Prostate gland (tissue), 2 donors: ENCODE data around the gene C5orf22.
A peak's percentile ranks its signal among the peaks of the same experiment; 100 is the strongest.

Source experiments
- POLR2A ChIP-seq: fragments of 450-650 bp; IDR thresholded peaks from one replicate; pipeline ENCODE4 v1.6.1; 2016; ENCODE audit warnings: antibody characterized with exemption, mild to moderate bottlenecking
- POLR2AphosphoS5 ChIP-seq: sonication (generic); formaldehyde crosslinking; IDR thresholded peaks from one replicate; pipeline ENCODE4 v1.6.1; 2017; ENCODE audit warnings: antibody characterized with exemption
- TF ChIP-seq, protein P1 (sequence below), 4 experiments: fragments of 200-600 bp in 2 of 4; fragments of 450-650 bp in 2 of 4; sonication (generic) in 2 of 4; IDR thresholded peaks; 1 replicate in 3 of 4; 2 replicates in 1 of 4; pipeline ENCODE4 v1.5.1; 2016 to 2019; ENCODE audit warnings: antibody characterized with exemption in 4 of 4, mild to moderate bottlenecking in 2 of 4, moderate library complexity in 2 of 4

DNA sequence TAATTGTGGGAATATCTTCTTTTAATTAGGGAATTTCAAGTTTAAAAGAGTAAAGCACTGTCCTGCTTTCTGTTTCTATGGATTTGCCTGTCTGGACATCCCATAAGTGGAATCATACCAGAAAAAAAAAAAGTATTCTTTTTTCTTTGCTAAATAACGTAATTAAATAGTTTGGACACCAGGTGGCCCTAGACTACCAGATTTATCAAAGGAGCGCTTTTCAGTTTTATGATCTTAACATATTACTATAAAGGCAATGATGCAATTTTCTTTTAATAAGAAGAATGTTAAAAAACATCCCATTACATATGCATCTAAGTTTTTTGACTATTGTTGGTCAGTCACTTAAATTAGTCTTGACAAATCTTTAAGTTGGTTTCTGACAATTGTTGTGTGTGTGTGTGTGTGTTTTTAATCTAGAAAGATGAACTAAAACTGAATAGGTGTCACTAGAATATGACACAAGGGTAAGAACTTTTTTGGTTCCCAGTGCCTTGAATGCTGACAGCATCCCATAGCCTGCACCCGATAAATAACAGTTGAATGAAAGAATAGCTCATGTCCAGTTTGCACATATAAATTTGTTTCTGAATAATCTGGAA lies 49.5 kb downstream of the C5orf22 start:
- no peak for TF ChIP-seq POLR2A
- TF ChIP-seq, protein P1, sequence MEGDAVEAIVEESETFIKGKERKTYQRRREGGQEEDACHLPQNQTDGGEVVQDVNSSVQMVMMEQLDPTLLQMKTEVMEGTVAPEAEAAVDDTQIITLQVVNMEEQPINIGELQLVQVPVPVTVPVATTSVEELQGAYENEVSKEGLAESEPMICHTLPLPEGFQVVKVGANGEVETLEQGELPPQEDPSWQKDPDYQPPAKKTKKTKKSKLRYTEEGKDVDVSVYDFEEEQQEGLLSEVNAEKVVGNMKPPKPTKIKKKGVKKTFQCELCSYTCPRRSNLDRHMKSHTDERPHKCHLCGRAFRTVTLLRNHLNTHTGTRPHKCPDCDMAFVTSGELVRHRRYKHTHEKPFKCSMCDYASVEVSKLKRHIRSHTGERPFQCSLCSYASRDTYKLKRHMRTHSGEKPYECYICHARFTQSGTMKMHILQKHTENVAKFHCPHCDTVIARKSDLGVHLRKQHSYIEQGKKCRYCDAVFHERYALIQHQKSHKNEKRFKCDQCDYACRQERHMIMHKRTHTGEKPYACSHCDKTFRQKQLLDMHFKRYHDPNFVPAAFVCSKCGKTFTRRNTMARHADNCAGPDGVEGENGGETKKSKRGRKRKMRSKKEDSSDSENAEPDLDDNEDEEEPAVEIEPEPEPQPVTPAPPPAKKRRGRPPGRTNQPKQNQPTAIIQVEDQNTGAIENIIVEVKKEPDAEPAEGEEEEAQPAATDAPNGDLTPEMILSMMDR (IDR thresholded peaks at IDR 0.05): peak in 3 of 4 experiments; percentile 58 to 70 (median 62)
- TF ChIP-seq POLR2AphosphoS5: no peak
